Sigmoid colon (tissue), 7 donors: ENCODE results near the gene TBXAS1. TPM values are rescaled to one million over a fixed set of nuclear protein-coding genes. Genes with fewer than 3 reads are reported as not detected.

ENCODE experiments used
- DNase-seq: peaks from one replicate; pipeline ENCODE4 v3.0.0-alpha.2; 2019
- H3K27ac ChIP-seq, 4 donors: fragments of 200-600 bp; sonication (generic); one replicate each; pipeline ENCODE4 v1.5.1; 2016 to 2019; ENCODE audit warnings: mild to moderate bottlenecking in 1 of 4
- H3K27me3 ChIP-seq, 3 donors: fragments of 200-600 bp; sonication (generic); one replicate each; pipeline ENCODE4 v1.5.1; 2019; ENCODE audit warnings: mild to moderate bottlenecking in 1 of 3
- H3K36me3 ChIP-seq, 4 donors: fragments of 200-600 bp; sonication (generic); one replicate each; pipeline ENCODE4 v1.5.1; 2016 to 2019
- H3K4me1 ChIP-seq, 4 donors: fragments of 200-600 bp; sonication (generic); one replicate each; pipeline ENCODE4 v1.5.1; 2017 to 2019
- H3K4me3 ChIP-seq, 4 donors: fragments of 200-600 bp; sonication (generic); one replicate each; pipeline ENCODE4 v1.5.1; 2017 to 2019; ENCODE audit warnings: mild to moderate bottlenecking in 2 of 4, moderate library complexity in 1 of 4
- H3K9me3 ChIP-seq, 4 donors: fragments of 200-600 bp in 3 of 4; sonication (generic) in 3 of 4; one replicate each; pipeline versions ENCODE4 v1.5.1 to v1.6.1; 2013 to 2019
- CTCF ChIP-seq, 4 experiments: fragments of 450-650 bp in 3 of 4; fragments of 200-600 bp in 1 of 4; IDR thresholded peaks; one replicate each; pipeline ENCODE4 v1.5.1; 2016 to 2019; ENCODE audit warnings: antibody characterized with exemption in 4 of 4, mild to moderate bottlenecking in 3 of 4, moderate library complexity in 2 of 4
- EP300 ChIP-seq, 4 donors: sonication (generic); formaldehyde crosslinking; IDR thresholded peaks; one replicate each; pipeline ENCODE4 v1.6.1; 2017; ENCODE audit warnings: antibody characterized with exemption in 4 of 4
- POLR2A ChIP-seq, 2 donors: fragments of 450-650 bp; IDR thresholded peaks; one replicate each; pipeline ENCODE4 v1.6.1; 2016; ENCODE audit warnings: antibody characterized with exemption in 2 of 2, mild to moderate bottlenecking in 2 of 2, moderate library complexity in 2 of 2
- POLR2AphosphoS5 ChIP-seq, 4 donors: sonication (generic); formaldehyde crosslinking; IDR thresholded peaks; one replicate each; pipeline ENCODE4 v1.6.1; 2017; ENCODE audit warnings: antibody characterized with exemption in 4 of 4
- WGBS, 2 donors: extraction: QIAGEN DNeasy Blood & Tissue Kit; methylation state at CpG; one replicate each; pipeline ENCODE4 v1.1.7; 2013; 5-methylcytosine and 5-hydroxymethylcytosine counted together
- intact Hi-C: fragments of 100-400 bp; cut with DNase I; formaldehyde crosslinking; loops from one replicate; pipeline ENCODE4 v1.15.1; 2023
- polyA plus RNA-seq, 3 donors: library from polyadenylated mRNA; stranded (reverse); fragments of 200-250 nt; gene quantifications; one replicate each; pipeline ENCODE4 v1.2.3, GENCODE V29; 2013
- total RNA-seq, 4 donors: library from RNA; depleted of rRNA; stranded (reverse); fragments of >200 nt; gene quantifications; one replicate each; pipeline ENCODE4 v1.1.0, GENCODE V29; 2016
- donor health status: healthy with polysubstance abuse.
- donor health status: Bipolar disorder and iron deficiency.
- donor health status: healthy.

TBXAS1 gene
- total and polyA plus RNA-seq, 7 donors: 6.0 to 28.2 (median 19.3) TPM

- no peaks in the 10 kb centered on the region for H3K27me3 ChIP-seq
- no peak overlapping the region for H3K27ac ChIP-seq
- 90 to 92% methylated on average over 11 of the region's 11 CpGs for WGBS, 2 donors
- H3K4me3 ChIP-seq: no peak overlapping the region
- no peaks in the 10 kb centered on the region for H3K9me3 ChIP-seq
- TF ChIP-seq CTCF (IDR thresholded peaks at IDR 0.05) (no peak), EP300 (IDR thresholded peaks at IDR 0.05) (no peak), POLR2AphosphoS5 (IDR thresholded peaks at IDR 0.05) (no peak), POLR2A (IDR thresholded peaks at IDR 0.05) (no peak)
- no peaks in the 10 kb centered on the region for H3K36me3 ChIP-seq
- intact Hi-C loops: no loop called here
- DNase-seq: no peak
- H3K4me1 ChIP-seq: peaks cover 0 to 11% (median 0%) of the 10 kb centered on the region in 4 donors
Observed at GRCh38 chr7:139913021-139913844, 84.2 kb downstream of the TBXAS1 start.

GRCh38 chr7:139913845-139914135 is 84.7 kb downstream of the TBXAS1 start:
- H3K4me3 ChIP-seq: no peak overlapping the region
- H3K27me3 ChIP-seq: no peaks in the 10 kb centered on the region
- no peaks in the 10 kb centered on the region for H3K9me3 ChIP-seq
- no peak for DNase-seq
- no peaks in the 10 kb centered on the region for H3K36me3 ChIP-seq
- TF ChIP-seq POLR2AphosphoS5 (IDR thresholded peaks at IDR 0.05) (no peak), EP300 (IDR thresholded peaks at IDR 0.05) (no peak), CTCF (IDR thresholded peaks at IDR 0.05) (no peak), POLR2A (IDR thresholded peaks at IDR 0.05) (no peak)
- intact Hi-C loops: no loop called here
- H3K27ac ChIP-seq: no peak overlapping the region
- peaks cover 0 to 11% (median 0%) of the 10 kb centered on the region in 4 donors for H3K4me1 ChIP-seq
- 78 to 92% methylated on average over 4 of the region's 4 CpGs for WGBS, 2 donors

- WGBS, 2 donors: 64 to 81% methylated on average over 6 of the region's 6 CpGs
- TF ChIP-seq POLR2A (IDR thresholded peaks at IDR 0.05) (no peak), POLR2AphosphoS5 (IDR thresholded peaks at IDR 0.05) (no peak), CTCF (IDR thresholded peaks at IDR 0.05) (no peak), EP300 (IDR thresholded peaks at IDR 0.05) (no peak)
- Histone ChIP-seq H3K4me3 (no peak overlapping the region), H3K9me3 (no peaks in the 10 kb centered on the region), H3K4me1 (peaks cover 0 to 11% (median 0%) of the 10 kb centered on the region in 4 donors), H3K27ac (no peak overlapping the region), H3K36me3 (no peaks in the 10 kb centered on the region), H3K27me3 (no peaks in the 10 kb centered on the region)
- DNase-seq: no peak
- intact Hi-C loops: no loop called here
Observed at GRCh38 chr7:139914306-139915267, 85.5 kb downstream of the TBXAS1 start.

GRCh38 chr7:139915268-139915863 is 86.3 kb downstream of the TBXAS1 start:
- TF ChIP-seq POLR2AphosphoS5 (IDR thresholded peaks at IDR 0.05): no peak
- no peak for TF ChIP-seq CTCF (IDR thresholded peaks at IDR 0.05)
- no peak for TF ChIP-seq POLR2A (IDR thresholded peaks at IDR 0.05)
- no peak for TF ChIP-seq EP300 (IDR thresholded peaks at IDR 0.05)
- no peaks in the 10 kb centered on the region for H3K9me3 ChIP-seq
- intact Hi-C loops: no loop called here
- H3K4me3 ChIP-seq: no peak overlapping the region
- H3K27me3 ChIP-seq: no peaks in the 10 kb centered on the region
- no peaks in the 10 kb centered on the region for H3K36me3 ChIP-seq
- no peak for DNase-seq
- WGBS, 2 donors: 38 to 71% methylated on average over 10 of the region's 10 CpGs
- peak overlapping the region in 1 of 4 donors; percentile 47 for H3K27ac ChIP-seq
- peaks cover 0 to 11% (median 0%) of the 10 kb centered on the region in 4 donors for H3K4me1 ChIP-seq
